Right forelimb (tissue), 1 donor: ENCODE results near the gene MT1H.
"Not testable (repeated sequence)": the region's sequence is repeated elsewhere in the genome, so short reads cannot be mapped to it uniquely, and the experiment has no call there.

Experiments
- DNase-seq: peaks from one replicate; pipeline ENCODE4 v3.0.0-alpha.2; 2018

Gene MT1H

DNA sequence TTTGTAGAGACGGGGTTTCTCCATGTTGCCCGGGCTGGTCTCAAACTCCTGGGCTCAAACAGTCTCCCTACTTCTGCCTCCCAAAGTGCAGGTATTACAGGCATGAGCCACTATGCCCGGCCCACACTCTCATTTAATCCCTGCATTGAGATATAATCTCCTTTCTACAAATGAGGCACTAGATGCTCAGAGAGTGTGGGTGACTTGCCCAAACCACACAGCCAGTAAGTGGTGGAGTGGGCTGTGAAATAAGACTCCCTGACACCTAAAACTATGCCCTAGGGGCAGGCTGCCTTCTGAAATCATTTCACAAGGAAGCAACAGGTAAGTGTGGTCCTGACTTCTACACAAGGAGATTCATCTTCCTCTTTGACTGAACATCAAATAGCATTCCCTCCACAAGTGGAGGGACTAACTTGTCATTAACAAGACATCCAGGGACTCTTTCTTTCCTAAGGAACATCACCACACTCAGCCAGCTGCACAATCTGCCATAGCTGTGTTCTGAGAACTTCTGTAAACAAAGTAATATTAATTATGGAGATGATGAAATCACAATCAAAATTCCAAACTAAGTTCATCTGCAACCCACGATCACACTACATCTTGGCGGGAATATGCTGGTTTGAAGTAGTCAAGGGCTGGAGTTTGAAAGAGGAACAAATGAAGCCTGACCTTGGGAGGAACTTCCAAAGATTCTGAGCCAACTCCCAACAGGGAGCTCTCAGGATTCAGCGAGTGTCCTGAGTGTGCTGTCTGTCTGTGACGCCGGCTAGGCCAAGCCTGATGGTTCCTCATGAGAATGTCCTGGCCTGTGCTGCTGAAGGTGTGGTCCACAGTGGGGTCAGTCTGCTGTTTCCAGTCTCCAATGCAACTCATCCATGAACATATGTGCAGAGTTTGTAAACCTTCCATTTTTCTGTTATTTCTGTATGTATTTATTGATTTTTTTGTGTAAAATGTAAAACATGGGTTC lies 4.0 kb upstream of the MT1H start:
- not testable (repeated sequence) for DNase-seq

DNA sequence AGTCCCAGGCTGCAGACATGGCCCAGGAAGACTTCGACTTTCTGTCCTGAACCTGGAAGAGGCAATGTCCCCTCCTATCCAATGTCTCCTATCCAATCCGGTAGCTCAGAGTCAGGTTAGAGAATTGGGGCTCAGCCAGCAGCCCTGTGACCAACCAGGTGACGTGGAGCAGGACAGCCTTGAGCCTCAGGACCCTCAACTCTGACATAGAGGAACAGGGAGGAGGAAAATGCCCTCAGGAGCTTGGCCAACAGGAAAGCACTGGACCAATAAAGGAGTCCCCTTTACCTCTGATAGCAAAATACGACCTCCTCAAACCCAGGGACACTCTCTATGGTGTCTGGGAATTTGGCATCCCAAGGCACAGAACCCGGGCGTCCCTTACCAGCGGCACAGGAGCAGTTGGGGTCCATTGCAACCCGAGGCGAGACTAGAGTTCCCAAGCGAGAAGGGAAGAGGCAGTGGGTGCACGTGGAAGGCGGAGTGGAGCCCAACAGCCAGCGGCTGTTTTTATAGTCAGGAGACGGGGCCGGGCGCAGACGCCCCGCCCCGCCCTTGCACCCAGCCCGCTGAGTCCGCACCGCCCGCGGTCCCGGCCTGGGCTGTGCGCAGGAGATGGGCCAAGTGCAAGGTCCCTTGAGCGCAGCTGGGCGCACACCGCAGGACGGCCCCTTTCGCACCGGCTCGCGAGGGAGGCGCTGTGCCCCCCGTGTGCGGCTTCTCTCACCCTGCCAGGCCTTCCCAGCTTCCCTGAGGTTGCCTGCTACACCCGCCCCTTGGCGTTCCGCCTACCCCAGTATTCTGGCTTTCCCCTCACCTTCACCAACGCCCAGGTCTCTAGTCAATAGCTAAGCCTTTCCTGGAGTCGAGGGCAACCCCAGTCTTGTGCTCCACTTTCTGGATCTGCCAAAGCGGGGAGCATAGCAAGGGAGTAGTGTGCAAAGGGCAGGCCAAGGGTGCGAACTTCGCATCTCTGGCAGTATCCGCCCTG lies 1.7 kb upstream of the MT1H start, which contains the start of gene MT1G:
Gene MT1G (minus strand): TSS at position 485 of the 991 bp plus-strand sequence. CDS start 72 bp downstream, at position 413.
- no peak for DNase-seq

- no peak for DNase-seq
These were observed 416 bp downstream of the MT1H start for GRCh38 chr16:56669840-56670619.

GRCh38 chr16:56670620-56670934 lies 963 bp downstream of the MT1H start:
- no peak for DNase-seq

GRCh38 chr16:56671691-56672090 lies 2.1 kb downstream of the MT1H start:
- DNase-seq, result not testable (repeated sequence)

- DNase-seq, result not testable (repeated sequence)
These were observed 2.6 kb downstream of the MT1H start for GRCh38 chr16:56672171-56672570.

DNA sequence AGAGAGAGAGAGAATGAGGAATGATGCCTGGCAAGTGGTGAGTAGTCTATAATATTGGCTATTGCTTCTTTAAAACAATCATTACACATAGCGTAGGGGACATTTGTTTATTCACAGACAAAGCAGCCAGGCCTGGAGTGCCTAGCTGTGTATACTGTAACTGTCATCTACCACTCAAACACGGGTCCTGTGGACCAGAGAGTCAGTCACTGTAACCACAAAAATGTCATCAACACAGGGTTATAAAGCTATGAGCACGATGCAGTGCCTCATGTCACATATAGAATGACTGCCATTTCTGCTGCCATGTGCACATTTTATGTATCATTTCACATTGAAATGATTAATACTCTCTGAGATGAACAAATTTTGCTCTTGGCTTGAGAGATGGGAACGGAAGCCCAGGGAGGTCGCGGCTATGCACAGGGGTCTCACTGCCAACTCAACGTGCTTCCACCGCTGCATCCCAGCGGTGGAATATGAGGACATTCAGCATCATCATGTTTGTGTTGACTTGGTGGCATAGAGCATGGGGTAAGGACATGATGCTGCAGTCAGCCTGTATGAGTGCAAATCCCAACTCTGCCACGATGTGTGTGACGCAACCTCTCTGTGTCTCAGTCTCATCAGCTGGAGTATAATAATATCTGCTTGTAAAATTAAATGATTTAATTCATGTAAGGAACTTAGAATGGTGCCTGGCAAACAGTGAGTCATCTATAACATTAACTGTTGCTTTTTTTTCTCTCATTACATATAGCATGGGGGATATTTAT lies 3.3 kb downstream of the MT1H start:
- DNase-seq, result no peak

DNA sequence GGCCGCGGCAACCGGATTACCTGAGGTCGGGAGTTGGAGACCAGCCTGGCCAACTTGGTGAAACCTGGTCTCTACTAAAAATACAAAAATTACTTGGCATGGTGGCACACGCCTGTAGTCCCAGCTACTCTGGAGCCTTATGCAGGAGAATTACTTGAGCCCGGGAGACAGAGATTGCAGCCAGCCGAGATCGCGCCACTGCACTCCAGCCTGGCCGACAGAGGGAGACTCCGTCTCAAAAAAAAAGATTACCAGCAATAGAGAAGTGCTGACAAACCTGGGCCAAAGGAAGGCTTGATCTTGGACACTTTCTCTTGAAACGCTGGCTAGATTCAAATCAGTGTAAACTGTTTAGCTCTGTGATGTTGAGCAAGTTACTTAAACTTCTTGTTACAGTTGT lies 4.3 kb downstream of the MT1H start:
- peak; percentile 59 for DNase-seq

- DNase-seq, result not testable (repeated sequence)
These were observed 5.0 kb downstream of the MT1H start for GRCh38 chr16:56674570-56674969.

DNA sequence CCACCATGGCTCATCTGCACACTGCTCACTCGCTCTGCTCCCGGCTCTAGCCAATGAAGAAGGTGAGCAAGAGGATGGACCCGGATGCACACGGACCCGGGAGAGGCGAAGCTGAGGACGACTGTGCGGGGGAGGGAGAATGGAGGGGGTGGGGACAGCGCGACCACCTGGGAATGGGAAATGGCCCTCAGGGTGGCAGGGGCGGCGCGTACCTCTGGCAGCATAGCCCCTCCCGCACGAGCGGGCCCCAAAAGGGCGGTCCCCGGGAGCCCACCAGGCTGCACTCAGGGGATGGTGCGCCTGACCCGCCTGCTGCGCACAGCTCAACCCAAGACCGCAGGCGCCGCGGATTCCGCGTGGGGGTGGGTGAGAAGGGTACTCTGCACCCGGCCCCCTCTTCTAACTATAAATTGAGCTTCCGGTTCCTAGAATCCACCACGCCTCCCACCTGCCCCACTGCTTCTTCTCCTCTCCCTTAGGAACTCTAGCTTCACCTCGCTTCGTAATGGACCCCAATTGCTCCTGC lies 6.1 kb downstream of the MT1H start:
- DNase-seq, result no peak

DNA sequence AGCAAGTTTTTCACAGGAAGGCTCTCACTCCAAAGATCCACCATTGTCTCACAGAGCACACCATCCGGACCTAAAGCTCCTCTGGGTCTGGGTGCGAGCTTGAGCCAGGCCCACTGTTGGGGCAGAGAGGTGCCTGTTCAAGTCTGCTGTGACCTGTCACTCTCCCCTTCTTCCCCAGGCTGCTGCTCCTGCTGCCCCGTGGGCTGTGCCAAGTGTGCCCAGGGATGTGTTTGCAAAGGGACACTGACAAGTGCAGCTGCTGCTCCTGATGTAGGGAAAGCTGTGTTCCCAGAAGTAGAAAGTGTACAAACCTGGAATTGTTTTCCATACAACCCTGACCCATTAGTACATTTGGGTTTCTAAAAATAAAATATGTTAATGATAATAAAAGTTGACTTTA lies 7.9 kb downstream of the MT1H start:
- no peak for DNase-seq

GRCh38 chr16:56679078-56679730 lies 9.6 kb downstream of the MT1H start:
- no peak for DNase-seq

- no peak for DNase-seq
These were observed 10.2 kb downstream of the MT1H start for GRCh38 chr16:56679818-56680217.

DNA sequence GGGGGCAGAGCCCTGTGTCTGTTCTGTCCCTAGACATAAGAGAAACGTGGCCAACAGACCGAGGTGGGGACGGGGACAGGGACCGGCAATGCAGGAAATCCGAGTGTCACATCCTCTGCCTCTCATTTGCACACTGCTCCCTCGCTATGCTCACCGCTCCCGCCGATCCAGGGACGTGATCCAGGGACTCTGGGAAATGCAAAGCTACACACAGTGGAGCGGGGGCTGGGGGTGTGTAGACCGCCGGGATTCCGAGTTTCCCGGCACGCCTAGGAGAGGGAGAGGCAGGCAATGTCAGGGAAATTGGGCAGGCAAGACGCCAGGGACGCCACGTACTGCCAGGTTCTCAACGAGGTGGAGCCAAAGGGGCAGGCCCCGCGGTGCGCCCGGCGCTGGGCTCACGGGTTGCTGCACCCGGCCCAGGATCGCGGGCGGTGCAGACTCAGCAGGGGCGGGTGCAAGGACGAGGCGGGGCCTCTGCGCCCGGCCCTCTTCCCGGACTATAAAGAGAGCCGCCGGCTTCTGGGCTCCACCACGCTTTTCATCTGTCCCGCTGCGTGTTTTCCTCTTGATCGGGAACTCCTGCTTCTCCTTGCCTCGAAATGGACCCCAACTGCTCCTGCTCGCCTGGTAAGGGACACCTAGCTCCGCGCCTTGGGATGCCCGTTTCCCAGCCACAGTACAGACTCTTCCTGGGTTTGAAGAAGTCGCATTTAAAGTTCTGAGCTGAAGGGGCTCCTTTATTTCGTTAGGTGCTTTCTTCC lies 12.5 kb downstream of the MT1H start, which contains the start of gene MT1X:
Gene MT1X (plus strand): TSS at position 532 of the 764 bp plus-strand sequence. CDS start 71 bp downstream, at position 603.
- peak; percentile 91 for DNase-seq

DNA sequence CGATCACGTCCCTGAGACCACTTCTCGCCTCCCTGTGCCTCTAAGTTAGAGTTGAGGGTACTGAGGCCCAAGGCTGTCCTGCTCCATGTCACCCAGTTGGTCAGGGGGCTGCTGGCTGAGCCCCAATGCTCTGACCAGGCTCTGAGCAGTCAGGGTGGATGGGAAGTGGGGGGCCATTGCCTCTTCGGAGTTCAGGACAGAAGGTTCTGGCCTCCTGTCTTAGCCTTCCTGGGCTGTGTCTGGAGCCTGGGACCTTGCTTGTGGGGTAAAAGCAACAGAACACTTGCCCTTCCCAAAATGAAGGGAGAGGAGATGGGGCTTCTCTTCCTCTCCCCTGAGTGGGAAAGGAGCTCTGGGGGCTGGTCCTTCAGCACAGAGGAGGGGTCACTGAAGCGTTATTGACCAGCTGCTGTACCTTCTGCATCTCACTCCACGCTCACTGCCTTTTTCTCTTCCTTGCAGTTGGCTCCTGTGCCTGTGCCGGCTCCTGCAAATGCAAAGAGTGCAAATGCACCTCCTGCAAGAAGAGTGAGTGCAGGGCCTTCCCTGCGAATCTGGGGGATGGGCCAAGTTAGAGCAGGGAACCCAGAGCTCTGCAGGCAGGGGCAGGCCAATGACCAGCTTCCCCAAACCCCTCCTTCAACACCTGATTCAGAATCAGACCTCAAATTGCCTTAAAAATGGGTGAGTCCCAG lies 13.2 kb downstream of the MT1H start:
- no peak for DNase-seq

DNA sequence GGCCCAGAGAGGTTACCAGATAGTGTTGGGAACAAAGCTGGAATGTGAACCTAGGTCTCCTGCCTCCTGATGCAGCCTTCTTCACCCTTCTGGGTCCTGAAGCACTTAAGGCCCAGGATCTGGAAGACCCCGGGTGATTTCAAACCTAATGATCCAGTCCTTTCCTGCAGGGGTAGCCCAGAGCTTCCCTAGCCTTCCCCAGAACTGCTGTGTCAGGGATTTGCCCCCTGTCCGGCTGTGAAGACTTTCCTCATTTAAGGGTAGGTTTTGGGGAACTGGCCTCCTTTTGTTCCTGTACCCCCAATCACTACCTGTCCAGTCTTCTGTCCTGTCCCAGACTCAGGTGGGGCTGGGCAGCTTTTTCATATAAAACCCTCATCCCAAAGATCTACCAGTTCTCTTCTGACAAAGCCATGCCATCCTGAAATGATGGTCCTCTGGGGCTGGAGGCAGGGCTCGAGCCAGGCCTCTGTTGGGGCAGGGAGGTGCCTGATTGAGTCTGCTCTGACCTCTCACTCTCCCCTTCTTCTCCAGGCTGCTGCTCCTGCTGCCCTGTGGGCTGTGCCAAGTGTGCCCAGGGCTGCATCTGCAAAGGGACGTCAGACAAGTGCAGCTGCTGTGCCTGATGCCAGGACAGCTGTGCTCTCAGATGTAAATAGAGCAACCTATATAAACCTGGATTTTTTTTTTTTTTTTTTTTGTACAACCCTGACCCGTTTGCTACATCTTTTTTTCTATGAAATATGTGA lies 14.0 kb downstream of the MT1H start:
- no peak for DNase-seq

DNA sequence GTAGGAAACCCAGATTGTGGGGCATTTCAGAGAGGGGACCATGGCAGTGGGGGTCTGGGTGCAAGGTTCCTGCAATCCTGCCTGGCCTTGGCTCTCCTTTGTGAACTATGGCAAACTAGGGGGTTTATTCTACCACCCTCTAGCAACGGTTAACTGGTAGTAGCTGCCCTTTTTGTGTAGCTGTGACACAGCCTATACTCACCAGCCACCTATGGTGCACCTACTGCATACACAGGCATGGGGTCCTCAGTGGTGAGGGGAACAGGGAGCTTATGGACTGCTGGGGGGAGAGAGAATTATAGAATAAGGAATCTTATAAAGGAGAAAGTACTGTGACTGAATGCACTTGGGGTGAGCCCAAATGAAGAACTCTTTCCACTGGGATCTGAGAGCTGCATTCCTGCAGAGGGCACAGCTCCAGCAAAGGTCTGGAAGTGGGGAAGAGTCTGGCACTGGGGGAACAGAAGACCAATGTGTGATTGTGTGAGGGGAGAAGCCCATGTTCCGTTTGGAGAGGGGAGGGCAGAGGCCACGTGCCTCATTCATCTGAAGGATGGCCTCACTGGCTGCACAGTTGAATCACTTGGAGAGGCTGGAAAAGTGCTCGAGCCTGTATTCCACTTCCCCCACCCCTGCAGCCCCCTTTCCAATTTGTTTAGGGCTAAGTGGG lies 14.8 kb downstream of the MT1H start:
- DNase-seq, result no peak
